ENCODE data around the gene TOR4A.

Gene TOR4A

GRCh38 chr9:137295849-137296669 is 18.5 kb downstream of the TOR4A start:
- ChIA-PET POLR2A (no interaction called here), CTCF (interaction anchor here (0.7 to 3.3 kb wide), 9 partner anchors 9 to 230 kb away, joined by 3 to 11 read pairs (median 5); no protein-coding TSS in a partner anchor)
- H3K4me3 ChIP-seq (ENCODE audit: low read depth, low read length) = no peak overlapping the region
- TF ChIP-seq CTCF (IDR thresholded peaks at IDR 0.05; ENCODE audit: insufficient read depth, low read length, missing control alignments) = no peak
- no peak for DNase-seq (ENCODE audit: low read depth, low spot score)

- CTCF ChIA-PET = interaction anchor here (0.7 to 1.5 kb wide), 12 partner anchors 9 to 229 kb away, joined by 3 to 7 read pairs (median 4); no protein-coding TSS in a partner anchor
- no peak for DNase-seq (ENCODE audit: low read depth, low spot score)
- TF ChIP-seq CTCF (IDR thresholded peaks at IDR 0.05; ENCODE audit: insufficient read depth, low read length, missing control alignments) = no peak
- no peak overlapping the region for H3K4me3 ChIP-seq (ENCODE audit: low read depth, low read length)
- POLR2A ChIA-PET = no interaction called here
These were observed 19.4 kb downstream of the TOR4A start for GRCh38 chr9:137296670-137297664.

- no peak for DNase-seq (ENCODE audit: low read depth, low spot score)
- POLR2A ChIA-PET = no interaction called here
- CTCF ChIA-PET = interaction anchor here (1.3 kb wide), 1 partner anchor 148 kb away, joined by 3 read pairs; no protein-coding TSS in a partner anchor
- TF ChIP-seq CTCF (IDR thresholded peaks at IDR 0.05; ENCODE audit: insufficient read depth, low read length, missing control alignments) = no peak
- H3K4me3 ChIP-seq (ENCODE audit: low read depth, low read length) = no peak overlapping the region
These were observed 20.4 kb downstream of the TOR4A start for GRCh38 chr9:137297966-137298365.

GRCh38 chr9:137298401-137299202 is 21.1 kb downstream of the TOR4A start:
- H3K4me3 ChIP-seq (ENCODE audit: low read depth, low read length) = no peak overlapping the region
- DNase-seq (ENCODE audit: low read depth, low spot score) = no peak
- ChIA-PET POLR2A (no interaction called here), CTCF (interaction anchor here (1.1 to 1.3 kb wide), 2 partner anchors 147 to 229 kb away, joined by 3 read pairs; no protein-coding TSS in a partner anchor)
- no peak for TF ChIP-seq CTCF (IDR thresholded peaks at IDR 0.05; ENCODE audit: insufficient read depth, low read length, missing control alignments)

GRCh38 chr9:137299203-137299565 is 21.7 kb downstream of the TOR4A start:
- no peak overlapping the region for H3K4me3 ChIP-seq (ENCODE audit: low read depth, low read length)
- POLR2A ChIA-PET = no interaction called here

More at GRCh38 chr9:137299203-137299565, 21.7 kb downstream of the TOR4A start:
- TF ChIP-seq CTCF (IDR thresholded peaks at IDR 0.05; ENCODE audit: insufficient read depth, low read length, missing control alignments) = no peak
- DNase-seq (ENCODE audit: low read depth, low spot score) = no peak
- CTCF ChIA-PET = interaction anchor here (1.1 kb wide), 1 partner anchor 228 kb away, joined by 3 read pairs; no protein-coding TSS in a partner anchor
